PFSK-1 (cell line): ENCODE measurements around the gene KERA.

Experiments
- FOXP2 ChIP-seq: optimal IDR thresholded peaks from 2 replicates; pipeline ENCODE3; 2011; ENCODE audit warnings: borderline replicate concordance, control low read depth, inconsistent platforms; ENCODE audit not compliant: insufficient read depth; ENCODE audit errors: extremely low read length, extremely low read depth
- POLR2AphosphoS5 ChIP-seq: IDR thresholded peaks from 2 replicates; pipeline ENCODE4 v1.6.1; 2012; ENCODE audit warnings: low read depth, mild to moderate bottlenecking, control low read depth, low read length, moderate library complexity
- REST ChIP-seq, 2 experiments: IDR thresholded peaks; 2 replicates each; pipeline versions ENCODE4 v1.6.1 to v1.8.0; 2011 to 2012; ENCODE audit warnings: low read depth in 2 of 2, low read length in 2 of 2, control low read depth in 1 of 2, inconsistent platforms in 1 of 2, mild to moderate bottlenecking in 1 of 2, moderate library complexity in 1 of 2; ENCODE audit not compliant: insufficient read depth in 1 of 2
- SIN3A ChIP-seq: IDR thresholded peaks from 2 replicates; pipeline ENCODE4 v1.6.1; 2012; ENCODE audit warnings: mild to moderate bottlenecking, low read length, moderate library complexity, borderline replicate concordance; ENCODE audit not compliant: insufficient read depth
- TAF1 ChIP-seq: IDR thresholded peaks from 2 replicates; pipeline ENCODE4 v1.6.1; 2012; ENCODE audit warnings: low read length, control low read depth, borderline replicate concordance; ENCODE audit not compliant: insufficient read depth

KERA gene

GRCh38 chr12:91074851-91075250 lies 17.0 kb upstream of the KERA start:
- TF ChIP-seq POLR2AphosphoS5 = no peak
- no peak for TF ChIP-seq FOXP2
- TF ChIP-seq SIN3A = no peak

GRCh38 chr12:91074154-91074709 lies 16.4 kb upstream of the KERA start:
- TF ChIP-seq SIN3A (no peak), FOXP2 (no peak), TAF1 (no peak), REST (IDR thresholded peaks at IDR 0.05; ENCODE audit: insufficient read depth in 1 of 2, low read depth in 2 of 2, low read length in 2 of 2) (no peak)

- no peak for TF ChIP-seq REST (IDR thresholded peaks at IDR 0.05; ENCODE audit: insufficient read depth in 1 of 2, low read depth in 2 of 2, low read length in 2 of 2)
- no peak for TF ChIP-seq TAF1
- no peak for TF ChIP-seq FOXP2
- TF ChIP-seq SIN3A = no peak
- TF ChIP-seq POLR2AphosphoS5 = no peak
Measured at GRCh38 chr12:91073426-91073825, 15.6 kb upstream of the KERA start.

GRCh38 chr12:91072931-91073330 lies 15.1 kb upstream of the KERA start:
- TF ChIP-seq FOXP2 (no peak), SIN3A (no peak), REST (IDR thresholded peaks at IDR 0.05; ENCODE audit: insufficient read depth in 1 of 2, low read depth in 2 of 2, low read length in 2 of 2) (no peak), POLR2AphosphoS5 (no peak), TAF1 (no peak)

- TF ChIP-seq FOXP2 (no peak), POLR2AphosphoS5 (no peak), REST (IDR thresholded peaks at IDR 0.05; ENCODE audit: insufficient read depth in 1 of 2, low read depth in 2 of 2, low read length in 2 of 2) (no peak), SIN3A (no peak), TAF1 (no peak)
Measured at GRCh38 chr12:91070936-91071335, 13.1 kb upstream of the KERA start.

GRCh38 chr12:91065396-91065795 lies 7.6 kb upstream of the KERA start:
- TF ChIP-seq REST (IDR thresholded peaks at IDR 0.05; ENCODE audit: insufficient read depth in 1 of 2, low read depth in 2 of 2, low read length in 2 of 2) = no peak
- TF ChIP-seq FOXP2 = no peak
- TF ChIP-seq SIN3A = no peak
- no peak for TF ChIP-seq POLR2AphosphoS5
- no peak for TF ChIP-seq TAF1
